PC-9 (cell line): ENCODE results near the gene CTDSP1. TPM values are rescaled to one million over a fixed set of nuclear protein-coding genes. Genes with fewer than 3 reads are reported as not detected.

Experiments
- BruUV-seq: library from RNA; stranded (reverse); fragments of 400-500 nt; replicated peaks from 2 replicates; lab custom pipeline; 2021; lab: Mats Ljungman, UMichigan
- CTCF ChIA-PET: fragments of 300-600 bp; sonication (Branson Sonifier 250); formaldehyde crosslinking; loops from one replicate; lab custom pipeline; 2022; ENCODE audit warnings: antibody characterized with exemption; lab: Charles Lee
- POLR2A ChIA-PET: fragments of 300-600 bp; sonication (Branson Sonifier 250); formaldehyde crosslinking; loops from one replicate; lab custom pipeline; 2022; ENCODE audit warnings: antibody characterized with exemption; ENCODE audit not compliant: unreplicated experiment; lab: Charles Lee
- DNase-seq, 2 experiments: peaks; one replicate each; pipeline versions ENCODE4 v3.0.0 to v3.0.0-alpha.2; 2015 to 2022; ENCODE audit warnings: mixed read lengths in 1 of 2
- H2AFZ ChIP-seq: fragments of 200-600 bp; sonication (generic); 2 replicates; pipeline ENCODE4 v1.8.1; 2017; ENCODE audit warnings: antibody characterized with exemption
- H3F3A ChIP-seq: fragments of 200-600 bp; sonication (generic); 2 replicates; pipeline ENCODE4 v1.8.1; 2017; ENCODE audit warnings: antibody characterized with exemption, mild to moderate bottlenecking, low read depth; ENCODE audit not compliant: insufficient read depth
- H3K27ac ChIP-seq: fragments of 200-600 bp; sonication (generic); 2 replicates; pipeline ENCODE4 v1.6.1; 2016; ENCODE audit warnings: mixed run types
- H3K27me3 ChIP-seq: fragments of 200-600 bp; sonication (generic); 2 replicates; pipeline ENCODE4 v1.6.1; 2016; ENCODE audit warnings: low read depth, mixed run types; ENCODE audit not compliant: insufficient read depth
- H3K36me3 ChIP-seq: fragments of 200-600 bp; sonication (generic); 2 replicates; pipeline ENCODE4 v1.6.1; 2016; ENCODE audit warnings: low read depth, mixed run types
- H3K4me1 ChIP-seq: fragments of 200-600 bp; sonication (generic); replicated peaks from 2 replicates; pipeline ENCODE4 v1.6.1; 2016; ENCODE audit warnings: mixed run types; ENCODE audit not compliant: insufficient read depth
- H3K4me2 ChIP-seq: fragments of 200-600 bp; sonication (generic); 2 replicates; pipeline ENCODE4 v1.6.1; 2017; ENCODE audit warnings: mixed run types
- H3K4me3 ChIP-seq: fragments of 200-600 bp; sonication (generic); 2 replicates; pipeline ENCODE4 v1.6.1; 2016; ENCODE audit warnings: mixed run types
- H3K79me2 ChIP-seq: fragments of 200-600 bp; sonication (generic); 2 replicates; pipeline ENCODE4 v1.6.1; 2017; ENCODE audit warnings: low read depth, mixed run types
- H3K9me2 ChIP-seq: fragments of 200-600 bp; sonication (generic); 2 replicates; pipeline ENCODE4 v1.8.1; 2017; ENCODE audit warnings: mild to moderate bottlenecking; ENCODE audit not compliant: insufficient read depth
- H3K9me3 ChIP-seq: fragments of 200-600 bp; sonication (generic); 2 replicates; pipeline ENCODE4 v1.8.1; 2016; ENCODE audit warnings: low read depth; ENCODE audit not compliant: insufficient read depth
- H4K20me1 ChIP-seq: fragments of 200-600 bp; sonication (generic); 2 replicates; pipeline ENCODE4 v1.8.1; 2017; ENCODE audit not compliant: insufficient read depth
- CTCF ChIP-seq: fragments of 200-600 bp; sonication (generic); conservative IDR thresholded peaks from 2 replicates; pipeline ENCODE4 v1.6.1; 2017; ENCODE audit warnings: mixed run types, antibody characterized with exemption, mild to moderate bottlenecking, moderate library complexity
- EZH2 ChIP-seq: fragments of 200-600 bp; sonication (generic); IDR thresholded peaks from 2 replicates; pipeline ENCODE4 v1.8.0; 2017; ENCODE audit warnings: antibody characterized with exemption, low read depth
- intact Hi-C: fragments of 100-400 bp; cut with micrococcal nuclease; formaldehyde crosslinking; loops from one replicate; pipeline ENCODE4 v1.10.0; 2022; ENCODE audit not compliant: unreplicated experiment
- total RNA-seq: library from RNA; stranded (reverse); gene quantifications from 2 replicates; pipeline ENCODE4 v1.2.3, GENCODE V29; 2021

Gene CTDSP1
- total RNA-seq, 1 experiment from 2014 or later = 61.8 TPM

GRCh38 chr2:218407717-218408116 lies 8.0 kb downstream of the CTDSP1 start:
- Histone ChIP-seq H3K9me3 (no peaks in the 10 kb centered on the region), H3K27me3 (no peaks in the 10 kb centered on the region), H3K4me2 (no peak overlapping the region), H3K79me2 (no peaks in the 10 kb centered on the region), H3K4me3 (no peak overlapping the region), H4K20me1 (no peaks in the 10 kb centered on the region), H3K36me3 (no peaks in the 10 kb centered on the region), H3F3A (peaks cover 18% of the 10 kb centered on the region; the same call in 1 of the 2 replicates), H3K4me1 (peaks cover 17% of the 10 kb centered on the region), H3K9me2 (no peaks in the 10 kb centered on the region), H2AFZ (no peak overlapping the region), H3K27ac (no peak overlapping the region)
- ChIA-PET CTCF (interaction anchor here (0.6 kb wide), 1 partner anchor 63 kb away, joined by 4 read pairs; no protein-coding TSS in a partner anchor), POLR2A (no interaction called here)
- no peak for TF ChIP-seq CTCF
- TF ChIP-seq EZH2 = no peak
- BruUV-seq = no TSS peak
- no peak for DNase-seq
- intact Hi-C loops = loop anchor here (2.0 kb wide), 1 partner anchor 37 kb away; no protein-coding TSS in a partner anchor

- no peak overlapping the region for H3K4me3 ChIP-seq
- no peaks in the 10 kb centered on the region for H3K27me3 ChIP-seq
- no peak overlapping the region for H3K27ac ChIP-seq
- H3K36me3 ChIP-seq = no peaks in the 10 kb centered on the region
- ChIA-PET POLR2A (no interaction called here), CTCF (no interaction called here)
- no peaks in the 10 kb centered on the region for H3K79me2 ChIP-seq
- BruUV-seq = no TSS peak
- no peak overlapping the region for H2AFZ ChIP-seq
- H3K4me2 ChIP-seq = no peak overlapping the region
- no peak for TF ChIP-seq EZH2
- H4K20me1 ChIP-seq = no peaks in the 10 kb centered on the region
- no peaks in the 10 kb centered on the region; the same call in 1 of the 2 replicates for H3F3A ChIP-seq
- no peaks in the 10 kb centered on the region for H3K9me3 ChIP-seq
- no peaks in the 10 kb centered on the region for H3K4me1 ChIP-seq
- no peak for DNase-seq
- intact Hi-C loops = no loop called here
- no peaks in the 10 kb centered on the region for H3K9me2 ChIP-seq
These were observed 18.7 kb downstream of the CTDSP1 start for GRCh38 chr2:218418321-218418716.

- Histone ChIP-seq H3K27me3 (no peaks in the 10 kb centered on the region), H4K20me1 (no peaks in the 10 kb centered on the region), H3K4me3 (no peak within 1 kb of the TSS), H3K79me2 (no peaks in the 10 kb centered on the region), H3K36me3 (no peaks in the 10 kb centered on the region), H3K4me2 (no peak within 1 kb of the TSS), H3F3A (no peaks in the 10 kb centered on the region; the same call in 1 of the 2 replicates), H3K9me3 (no peaks in the 10 kb centered on the region), H3K27ac (no peak within 1 kb of the TSS), H3K4me1 (no peaks in the 10 kb centered on the region), H2AFZ (no peak within 1 kb of the TSS), H3K9me2 (no peaks in the 10 kb centered on the region)
- TF ChIP-seq CTCF (no peak), EZH2 (no peak)
- DNase-seq = no peak
- intact Hi-C loops = no loop called here
- ChIA-PET POLR2A (no interaction called here), CTCF (no interaction called here)
- no TSS peak for BruUV-seq
These were observed 19.2 kb downstream of the CTDSP1 start, which contains the start of gene VIL1 for GRCh38 chr2:218418717-218419458. Gene VIL1, plus strand, starts transcription at chr2:218419123. Its CDS starts 4,656 bp downstream, at chr2:218423779.
